Stimulated activated CD4-positive, alpha-beta T cell treated with anti-CD3 and anti-CD28 coated beads, Interleukin-15, amount 100 ng/mL, for 48 hours (primary cell): Measurements from ENCODE around the gene GOLGA6L10.
"Not testable (repeated sequence)": the region's sequence is repeated elsewhere in the genome, so short reads cannot be mapped to it uniquely, and the experiment has no call there.

Experiments used
- DNase-seq, 2 donors: peaks; one replicate each; pipeline ENCODE4 v3.0.0-alpha.2; 2020; ENCODE audit warnings: low read depth in 2 of 2

GOLGA6L10 gene

DNA sequence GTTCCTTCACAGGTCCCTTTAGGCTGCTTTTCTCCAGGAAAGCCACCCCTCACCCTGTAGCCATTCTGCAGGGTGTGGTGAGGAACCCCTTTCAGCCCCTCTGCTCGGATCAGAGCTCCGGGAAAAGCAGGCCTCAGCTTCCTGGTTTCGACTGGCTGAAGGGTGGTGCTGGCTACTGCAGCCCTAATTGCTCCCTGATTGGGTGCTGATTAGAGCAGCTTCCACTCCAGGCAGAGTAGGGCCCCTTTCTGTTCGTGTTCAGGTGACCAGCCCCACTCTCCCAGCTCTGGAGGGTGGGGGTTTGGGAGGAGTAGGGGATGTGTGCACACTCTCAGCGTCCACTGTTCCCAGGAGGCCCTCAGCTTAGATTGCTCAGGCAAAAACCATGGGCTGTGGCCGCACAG is 49.8 kb downstream of the GOLGA6L10 start:
- not testable (repeated sequence) for DNase-seq

- DNase-seq: peak; percentile 17 to 43
Observed at GRCh38 chr15:82298520-82298919, 50.8 kb downstream of the GOLGA6L10 start.

DNA sequence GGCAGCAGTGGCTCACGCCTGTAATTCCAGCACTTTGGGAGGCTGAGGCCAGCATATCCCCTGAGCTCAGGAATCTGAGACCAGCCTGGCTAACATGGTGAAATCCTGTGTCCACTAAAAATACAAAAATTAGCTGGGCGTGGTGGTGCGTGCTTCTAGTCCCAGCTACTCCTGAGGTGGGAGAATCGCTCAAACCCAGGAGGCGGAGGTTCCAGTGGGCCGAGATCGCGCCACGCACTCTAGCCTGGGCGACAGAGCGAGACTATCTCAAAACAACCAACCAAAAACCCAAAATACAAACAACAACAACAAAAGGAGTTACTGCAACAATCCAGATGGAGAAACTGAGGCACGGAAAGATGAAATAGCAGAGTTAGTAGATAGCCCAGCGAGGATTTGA is 51.2 kb downstream of the GOLGA6L10 start:
- no peak for DNase-seq

DNA sequence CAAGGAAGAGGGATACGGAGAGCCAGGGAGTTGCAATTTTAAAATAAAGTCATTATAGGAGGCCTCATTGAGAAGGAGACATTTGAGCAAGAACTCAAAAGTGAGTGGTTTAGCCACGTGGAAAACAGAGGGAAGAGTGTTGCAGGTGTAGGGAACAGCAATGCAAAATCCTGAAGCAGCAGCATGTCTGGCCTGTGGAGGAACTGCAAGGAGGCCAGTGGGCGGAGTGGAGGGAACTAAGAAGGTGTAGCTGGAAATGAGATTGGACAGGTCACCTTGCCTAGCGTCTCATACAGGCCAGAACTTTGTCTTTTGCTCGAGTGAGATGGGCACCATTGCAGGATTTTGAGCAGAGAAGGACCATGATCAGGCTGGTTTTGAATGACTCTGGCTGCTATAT is 51.7 kb downstream of the GOLGA6L10 start:
- no peak for DNase-seq

DNA sequence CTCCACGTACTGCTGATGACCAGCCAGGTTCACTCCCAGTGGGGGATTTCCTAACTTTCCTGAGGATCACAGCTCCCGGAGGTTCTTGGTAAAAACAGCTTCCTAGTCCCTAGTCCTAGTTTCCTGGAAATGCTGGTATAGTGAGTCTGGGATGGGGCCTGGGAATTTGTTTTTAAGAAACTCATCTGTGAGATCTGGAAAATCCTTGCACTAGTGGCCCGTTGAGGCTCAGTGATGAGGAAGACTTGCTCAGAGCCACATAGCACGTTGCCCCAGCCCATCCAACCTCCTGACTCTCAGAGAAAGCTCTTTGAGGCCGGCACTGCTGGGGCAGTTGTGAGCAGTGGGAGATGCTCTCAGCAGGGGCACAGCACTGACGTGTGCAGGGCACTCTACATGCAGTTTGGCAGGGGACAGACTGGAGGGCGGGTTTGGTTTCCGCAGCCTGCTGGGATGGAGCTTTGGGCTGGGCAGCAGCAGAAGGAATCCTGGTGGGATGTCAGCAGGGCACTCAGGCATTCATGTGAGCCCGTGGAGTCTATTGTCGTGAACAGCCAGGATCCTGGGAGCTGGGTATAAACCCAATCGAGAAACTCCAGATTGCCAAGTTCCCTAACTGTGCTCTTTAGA is 55.1 kb downstream of the GOLGA6L10 start:
- DNase-seq: no peak

GRCh38 chr15:82292271-82292670 is 57.0 kb downstream of the GOLGA6L10 start:
- no peak for DNase-seq
